ENCODE results near the gene RAB3GAP2. TPM values are rescaled to one million over a fixed set of nuclear protein-coding genes. Genes with fewer than 3 reads are reported as not detected.
"Not testable (repeated sequence)": the region's sequence is repeated elsewhere in the genome, so short reads cannot be mapped to it uniquely, and the experiment has no call there.

RAB3GAP2 gene
- total RNA-seq, 2 donors from 2014 or later, result 13.9 to 15.1 TPM

DNA sequence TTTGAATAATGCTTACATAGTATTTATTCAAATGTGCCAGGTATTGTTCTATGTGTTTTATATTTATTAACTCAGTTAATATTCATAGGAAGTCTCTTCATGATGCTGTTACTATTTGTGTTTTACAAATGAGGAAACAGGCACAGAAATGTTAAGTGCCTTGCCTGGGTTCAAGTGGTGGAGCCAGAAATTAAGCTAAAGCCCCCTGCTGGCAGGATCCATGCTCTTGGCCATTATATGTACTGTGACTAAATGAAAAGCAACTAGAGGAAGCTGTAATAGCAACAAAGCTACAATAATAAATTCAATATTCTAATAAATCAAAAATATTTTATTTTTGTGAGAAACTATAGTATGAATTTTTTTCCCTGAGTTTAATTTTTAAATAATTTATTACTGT lies 148.4 kb downstream of the RAB3GAP2 start:
- Histone ChIP-seq H3K27ac (no peak overlapping the region), H3K9me3 (no peaks in the 10 kb centered on the region), H3K36me3 (peaks cover 21% of the 10 kb centered on the region), H3K4me1 (peaks cover 0 to 4% of the 10 kb centered on the region in 2 donors), H3K27me3 (no peaks in the 10 kb centered on the region), H3K4me3 (no peak overlapping the region)
- TF ChIP-seq, protein P1, sequence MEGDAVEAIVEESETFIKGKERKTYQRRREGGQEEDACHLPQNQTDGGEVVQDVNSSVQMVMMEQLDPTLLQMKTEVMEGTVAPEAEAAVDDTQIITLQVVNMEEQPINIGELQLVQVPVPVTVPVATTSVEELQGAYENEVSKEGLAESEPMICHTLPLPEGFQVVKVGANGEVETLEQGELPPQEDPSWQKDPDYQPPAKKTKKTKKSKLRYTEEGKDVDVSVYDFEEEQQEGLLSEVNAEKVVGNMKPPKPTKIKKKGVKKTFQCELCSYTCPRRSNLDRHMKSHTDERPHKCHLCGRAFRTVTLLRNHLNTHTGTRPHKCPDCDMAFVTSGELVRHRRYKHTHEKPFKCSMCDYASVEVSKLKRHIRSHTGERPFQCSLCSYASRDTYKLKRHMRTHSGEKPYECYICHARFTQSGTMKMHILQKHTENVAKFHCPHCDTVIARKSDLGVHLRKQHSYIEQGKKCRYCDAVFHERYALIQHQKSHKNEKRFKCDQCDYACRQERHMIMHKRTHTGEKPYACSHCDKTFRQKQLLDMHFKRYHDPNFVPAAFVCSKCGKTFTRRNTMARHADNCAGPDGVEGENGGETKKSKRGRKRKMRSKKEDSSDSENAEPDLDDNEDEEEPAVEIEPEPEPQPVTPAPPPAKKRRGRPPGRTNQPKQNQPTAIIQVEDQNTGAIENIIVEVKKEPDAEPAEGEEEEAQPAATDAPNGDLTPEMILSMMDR (IDR thresholded peaks at IDR 0.05), result peak in 1 of 2 donors; percentile 19
- no peak for DNase-seq (ENCODE audit: low spot score)

DNA sequence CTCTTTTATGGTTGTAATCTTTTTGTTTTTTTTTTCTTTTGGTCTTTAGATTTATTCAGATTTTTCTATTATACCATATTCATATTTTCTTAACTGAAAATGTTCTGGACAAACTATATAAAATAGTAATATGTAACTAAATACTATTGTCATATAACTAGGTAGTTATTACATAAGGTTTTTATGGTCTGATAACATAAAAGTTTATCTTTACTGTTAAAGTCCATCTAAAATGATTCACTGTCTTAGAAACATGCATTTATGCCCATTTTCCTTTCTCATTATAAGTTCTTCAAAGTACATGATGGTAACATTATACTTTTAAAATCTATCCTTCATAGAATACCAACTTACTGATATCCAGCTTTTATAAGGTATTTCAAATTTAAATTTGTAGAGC lies 149.2 kb downstream of the RAB3GAP2 start:
- DNase-seq (ENCODE audit: low spot score), result no peak
- H3K4me3 ChIP-seq, result no peak overlapping the region
- H3K36me3 ChIP-seq, result peaks cover 13% of the 10 kb centered on the region
- no peaks in the 10 kb centered on the region for H3K27me3 ChIP-seq
- TF ChIP-seq, protein P1 (IDR thresholded peaks at IDR 0.05), result no peak
- peaks cover 0 to 4% of the 10 kb centered on the region in 2 donors for H3K4me1 ChIP-seq
- H3K9me3 ChIP-seq, result no peaks in the 10 kb centered on the region
- no peak overlapping the region for H3K27ac ChIP-seq

DNA sequence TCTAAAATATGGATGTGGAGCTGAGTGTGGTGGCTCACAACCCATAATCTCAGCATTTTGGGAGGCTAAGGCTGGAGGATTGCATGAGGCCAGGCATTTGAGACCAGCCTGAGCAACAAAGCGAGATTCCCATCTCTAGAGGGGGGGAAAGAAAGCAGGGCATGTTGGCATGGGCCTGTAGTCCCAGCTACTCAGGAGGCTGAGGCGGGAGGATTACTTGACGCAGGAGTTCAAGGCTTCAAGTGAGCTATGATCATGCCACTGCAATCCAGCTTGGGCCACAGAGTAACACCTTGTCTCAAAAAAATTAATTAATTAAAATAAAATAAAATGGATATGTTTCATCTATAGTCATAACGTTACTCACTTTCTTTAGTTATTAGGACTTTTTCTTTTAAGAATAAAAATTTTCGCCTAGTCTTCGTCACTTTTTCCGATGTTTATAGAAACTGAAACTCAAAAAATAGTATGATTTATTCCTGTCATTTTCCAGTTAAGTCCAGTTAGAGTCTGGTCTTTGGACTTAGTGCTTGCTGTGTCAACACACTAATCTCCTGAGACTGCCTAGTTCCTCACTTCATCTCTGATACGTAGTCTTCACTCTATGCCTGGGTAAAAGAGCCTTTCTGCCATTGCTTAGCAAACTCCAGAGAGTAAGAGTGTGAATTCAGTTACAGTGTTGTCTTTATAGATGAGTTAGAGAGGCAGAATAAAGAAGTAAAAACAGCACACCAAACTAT lies 150.3 kb downstream of the RAB3GAP2 start:
- no peak for DNase-seq (ENCODE audit: low spot score)
- Histone ChIP-seq H3K36me3 (peaks cover 3% of the 10 kb centered on the region), H3K9me3 (no peaks in the 10 kb centered on the region), H3K27ac (no peak overlapping the region), H3K27me3 (no peaks in the 10 kb centered on the region), H3K4me3 (no peak overlapping the region), H3K4me1 (peaks cover 0 to 4% of the 10 kb centered on the region in 2 donors)
- TF ChIP-seq, protein P1 (IDR thresholded peaks at IDR 0.05), result no peak

DNA sequence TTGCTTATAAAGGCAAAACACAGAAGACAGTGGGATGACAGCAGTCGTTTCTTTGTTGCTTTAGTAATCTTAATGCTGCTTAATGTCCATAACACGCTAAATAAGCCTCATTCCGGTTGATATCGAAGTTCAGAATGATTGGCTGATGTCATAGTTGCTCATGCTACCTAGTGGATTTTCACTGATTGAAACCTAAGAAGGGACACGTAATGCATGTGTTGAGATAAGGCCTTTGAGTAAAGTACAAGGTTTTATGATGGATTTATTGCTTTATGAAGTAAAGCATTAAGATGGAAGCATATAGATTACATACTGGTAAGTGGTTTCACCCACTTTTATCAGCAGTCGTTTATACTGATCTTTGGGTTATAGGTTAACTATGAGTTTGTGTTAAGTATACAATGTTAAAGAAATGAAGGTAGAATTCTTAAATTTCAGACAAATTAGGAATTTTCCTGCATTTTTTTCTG lies 153.2 kb downstream of the RAB3GAP2 start:
- H3K27me3 ChIP-seq, result no peaks in the 10 kb centered on the region
- H3K36me3 ChIP-seq, result peaks cover 20% of the 10 kb centered on the region
- no peak overlapping the region for H3K4me3 ChIP-seq
- no peaks in the 10 kb centered on the region for H3K4me1 ChIP-seq
- DNase-seq (ENCODE audit: low spot score), result no peak
- TF ChIP-seq, protein P1 (IDR thresholded peaks at IDR 0.05), result no peak
- H3K27ac ChIP-seq, result no peak overlapping the region
- H3K9me3 ChIP-seq, result no peaks in the 10 kb centered on the region

DNA sequence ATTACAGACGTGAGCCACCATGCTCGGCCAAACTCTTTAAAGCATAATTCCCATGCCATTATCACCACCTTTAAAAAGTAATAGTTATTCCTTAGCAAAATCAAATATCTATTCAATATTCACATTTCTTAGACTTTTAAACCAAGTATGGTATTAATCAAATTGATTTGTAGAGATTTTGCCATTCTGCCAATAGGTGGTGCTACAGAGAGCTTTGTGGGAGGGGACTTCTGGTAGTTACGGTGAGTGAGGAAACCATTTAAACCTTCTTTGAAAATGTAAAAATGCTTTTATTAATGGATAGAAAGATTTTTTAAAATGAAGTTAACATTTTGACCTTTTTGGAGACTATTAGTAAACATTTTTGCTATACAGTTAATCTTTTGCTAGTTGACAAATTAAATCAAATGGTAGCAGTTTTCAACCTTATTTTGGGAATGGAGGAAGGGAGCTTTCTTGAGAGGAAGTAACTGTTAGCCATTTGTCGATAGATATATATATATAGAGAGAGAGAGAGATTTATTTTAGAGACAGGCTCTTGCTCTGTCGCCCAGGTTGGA lies 159.0 kb downstream of the RAB3GAP2 start:
- H3K27me3 ChIP-seq, result no peaks in the 10 kb centered on the region
- no peaks in the 10 kb centered on the region for H3K4me1 ChIP-seq
- no peak for DNase-seq (ENCODE audit: low spot score)
- H3K36me3 ChIP-seq, result peaks cover 51% of the 10 kb centered on the region
- no peak overlapping the region for H3K4me3 ChIP-seq
- TF ChIP-seq, protein P1 (IDR thresholded peaks at IDR 0.05), result peak in 1 of 2 donors; percentile 58
- H3K9me3 ChIP-seq, result no peaks in the 10 kb centered on the region
- no peak overlapping the region for H3K27ac ChIP-seq

DNA sequence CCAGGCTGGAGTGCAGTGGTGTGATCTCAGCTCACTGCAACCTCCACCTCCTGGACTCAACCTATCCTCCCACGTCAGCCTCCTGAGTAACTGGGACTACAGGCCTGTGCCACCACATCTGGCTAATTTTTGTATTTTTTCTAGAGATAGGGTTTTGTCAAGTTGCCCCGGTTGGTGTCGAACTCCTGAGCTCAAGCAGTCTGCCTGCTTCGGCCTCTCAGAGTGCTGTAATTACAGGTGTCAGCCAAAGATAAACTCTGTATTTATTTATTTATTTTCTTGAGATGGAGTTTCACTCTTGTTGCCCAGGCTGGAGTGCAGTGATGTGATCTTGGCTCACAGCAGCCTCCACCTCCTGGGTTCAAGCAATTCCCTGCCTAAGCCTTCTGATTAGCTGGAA lies 159.7 kb downstream of the RAB3GAP2 start:
- peaks cover 51% of the 10 kb centered on the region for H3K36me3 ChIP-seq
- not testable (repeated sequence) for DNase-seq (ENCODE audit: low spot score); H3K4me3 ChIP-seq; H3K27me3 ChIP-seq; H3K27ac ChIP-seq; H3K9me3 ChIP-seq; H3K4me1 ChIP-seq

DNA sequence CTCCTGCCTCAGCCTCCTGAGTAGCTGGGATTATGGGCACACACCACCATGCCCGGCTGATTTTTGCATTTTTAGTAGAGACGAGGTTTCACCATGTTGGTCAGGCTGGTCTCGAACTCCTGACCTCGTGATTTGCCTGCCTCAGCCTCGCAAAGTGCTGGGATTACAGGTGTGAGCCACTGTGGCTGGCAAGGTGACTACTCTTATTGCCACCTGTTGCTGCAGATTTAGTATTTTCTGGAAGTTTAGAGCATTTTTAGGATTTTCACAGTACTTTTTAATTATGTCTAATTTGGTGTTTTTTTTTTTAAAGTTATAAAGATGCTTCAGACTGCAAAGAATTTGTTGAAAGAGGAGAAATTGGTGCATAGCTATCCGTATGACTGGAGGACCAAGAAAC lies 161.8 kb downstream of the RAB3GAP2 start:
- DNase-seq (ENCODE audit: low spot score), result not testable (repeated sequence)
- H3K36me3 ChIP-seq, result peaks cover 58% of the 10 kb centered on the region

More for the DNA sequence above, 161.8 kb downstream of the RAB3GAP2 start:
- not testable (repeated sequence) for H3K4me3 ChIP-seq, H3K27me3 ChIP-seq, H3K9me3 ChIP-seq, H3K4me1 ChIP-seq, H3K27ac ChIP-seq

Data from right atrium auricular region (tissue), 2 donors.